GM20000 (cell line): ENCODE measurements around the gene KRT34.
"Not testable (repeated sequence)": the region's sequence is repeated elsewhere in the genome, so short reads cannot be mapped to it uniquely, and the experiment has no call there.

ENCODE experiments used
- DNase-seq: peaks from one replicate; pipeline ENCODE4 v3.0.0; 2012; ENCODE audit warnings: low spot score
- CTCF ChIP-seq: IDR thresholded peaks from 2 replicates; pipeline ENCODE4 v1.5.1; 2012; ENCODE audit warnings: mild to moderate bottlenecking, control low read depth; ENCODE audit errors: extremely low read depth, missing control alignments

Gene KRT34

GRCh38 chr17:41381943-41382342 lies at the start of gene KRT34:
Gene KRT34 (minus strand): TSS chr17:41382306. CDS start chr17:41382246, 60 bp downstream.
- not testable (repeated sequence) for DNase-seq

GRCh38 chr17:41430376-41430775 lies 48.3 kb upstream of the KRT34 start:
- not testable (repeated sequence) for DNase-seq

- TF ChIP-seq CTCF, result no peak
- DNase-seq, result no peak
Measured at GRCh38 chr17:41429667-41430066, 47.6 kb upstream of the KRT34 start.

GRCh38 chr17:41428591-41429291 lies 46.6 kb upstream of the KRT34 start:
- TF ChIP-seq CTCF, result no peak
- no peak for DNase-seq

- TF ChIP-seq CTCF, result no peak
- DNase-seq, result no peak
Measured at GRCh38 chr17:41424111-41424635, 42.1 kb upstream of the KRT34 start, which contains the start of gene KRT37. Gene KRT37 (minus strand): TSS chr17:41424585. CDS start chr17:41424523, 62 bp downstream.

GRCh38 chr17:41422586-41422985 lies 40.5 kb upstream of the KRT34 start:
- DNase-seq, result not testable (repeated sequence)

GRCh38 chr17:41421617-41422016 lies 39.5 kb upstream of the KRT34 start:
- no peak for DNase-seq
- TF ChIP-seq CTCF, result no peak

GRCh38 chr17:41421116-41421515 lies 39.0 kb upstream of the KRT34 start:
- no peak for DNase-seq
- no peak for TF ChIP-seq CTCF

GRCh38 chr17:41420134-41420533 lies 38.0 kb upstream of the KRT34 start:
- no peak for TF ChIP-seq CTCF
- DNase-seq, result no peak
